ENCODE measurements around the gene PRODH2. TPM values are rescaled to one million over a fixed set of nuclear protein-coding genes. Genes with fewer than 3 reads are reported as not detected.

Gene PRODH2
- total RNA-seq, 1 donor from 2014 or later, result not detected

DNA sequence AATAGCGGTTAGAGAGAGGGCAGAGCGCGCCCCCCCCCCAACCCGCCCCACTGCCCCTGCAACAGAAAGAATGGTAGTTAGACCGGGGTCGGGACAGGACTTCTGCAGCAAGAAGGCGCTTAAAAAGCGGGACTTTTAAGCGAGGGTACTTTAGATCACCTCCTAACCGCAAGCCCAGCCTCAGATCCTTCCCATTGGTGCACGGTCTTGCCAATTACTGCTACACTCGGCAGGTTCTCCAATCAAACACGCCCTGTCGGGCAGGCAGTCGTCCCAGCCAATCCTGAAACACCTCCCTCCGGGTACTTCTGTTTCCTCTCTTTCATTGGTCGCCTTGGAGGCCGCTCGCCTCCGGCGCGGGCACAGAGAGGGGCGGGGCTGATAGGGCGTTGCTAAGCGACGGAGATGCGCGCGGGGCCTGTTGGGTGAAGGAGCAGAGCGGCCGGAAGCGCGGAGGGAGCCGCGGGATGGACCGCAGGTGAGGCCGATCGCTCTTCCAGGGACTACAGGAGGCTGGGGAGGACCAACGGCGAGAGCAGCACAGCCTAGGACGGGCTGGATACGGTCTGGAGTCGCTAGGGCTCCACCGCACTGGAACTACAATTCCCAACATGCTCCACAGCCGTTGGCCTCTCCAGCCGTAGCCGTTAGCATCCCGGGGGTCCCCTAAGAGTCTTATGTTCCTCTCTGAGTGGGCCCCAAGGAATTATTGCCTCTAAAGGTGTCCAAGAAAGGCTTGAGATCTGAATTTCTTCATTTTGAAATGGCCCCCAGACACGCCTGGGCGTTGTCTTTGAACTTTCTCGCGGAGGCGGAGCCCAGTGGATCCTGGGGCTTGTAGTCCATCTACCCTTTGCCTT lies 54.7 kb downstream of the PRODH2 start, which contains the start of gene PROSER3:
TSS of gene PROSER3 (plus strand) at position 428 of the 860 bp plus-strand sequence. CDS start at position 468, 40 bp downstream.
- DNase-seq (ENCODE audit: low read depth in 2 of 2), result peak; percentile 99 to 100

DNA sequence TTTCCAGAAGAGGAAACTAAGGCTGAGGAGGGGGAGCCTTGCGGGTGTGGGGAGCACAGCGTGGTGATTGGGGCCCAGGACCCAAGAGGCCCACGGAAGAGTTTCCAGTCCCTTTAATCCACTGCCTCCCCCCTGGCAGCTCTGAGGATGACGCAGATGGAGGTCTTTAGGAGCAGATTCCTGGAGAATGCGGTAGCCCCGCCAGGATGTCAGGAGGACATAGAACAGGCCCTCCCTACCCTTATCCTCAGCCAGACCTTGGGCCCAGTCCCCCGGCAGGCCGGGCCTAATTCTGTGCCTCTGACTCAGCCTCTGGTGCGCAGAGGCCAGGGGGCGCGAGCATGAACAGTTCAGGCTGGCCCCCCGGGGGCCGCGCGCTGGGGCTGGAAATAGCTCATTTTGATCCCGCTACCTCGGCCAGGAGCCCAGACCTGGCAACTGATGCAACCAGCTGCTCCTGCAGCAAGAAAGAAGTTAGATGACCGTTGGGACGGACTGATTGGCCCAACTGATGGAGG lies 55.4 kb downstream of the PRODH2 start:
- DNase-seq (ENCODE audit: low read depth in 2 of 2), result peak in 1 of 2 donors; percentile 67

DNA sequence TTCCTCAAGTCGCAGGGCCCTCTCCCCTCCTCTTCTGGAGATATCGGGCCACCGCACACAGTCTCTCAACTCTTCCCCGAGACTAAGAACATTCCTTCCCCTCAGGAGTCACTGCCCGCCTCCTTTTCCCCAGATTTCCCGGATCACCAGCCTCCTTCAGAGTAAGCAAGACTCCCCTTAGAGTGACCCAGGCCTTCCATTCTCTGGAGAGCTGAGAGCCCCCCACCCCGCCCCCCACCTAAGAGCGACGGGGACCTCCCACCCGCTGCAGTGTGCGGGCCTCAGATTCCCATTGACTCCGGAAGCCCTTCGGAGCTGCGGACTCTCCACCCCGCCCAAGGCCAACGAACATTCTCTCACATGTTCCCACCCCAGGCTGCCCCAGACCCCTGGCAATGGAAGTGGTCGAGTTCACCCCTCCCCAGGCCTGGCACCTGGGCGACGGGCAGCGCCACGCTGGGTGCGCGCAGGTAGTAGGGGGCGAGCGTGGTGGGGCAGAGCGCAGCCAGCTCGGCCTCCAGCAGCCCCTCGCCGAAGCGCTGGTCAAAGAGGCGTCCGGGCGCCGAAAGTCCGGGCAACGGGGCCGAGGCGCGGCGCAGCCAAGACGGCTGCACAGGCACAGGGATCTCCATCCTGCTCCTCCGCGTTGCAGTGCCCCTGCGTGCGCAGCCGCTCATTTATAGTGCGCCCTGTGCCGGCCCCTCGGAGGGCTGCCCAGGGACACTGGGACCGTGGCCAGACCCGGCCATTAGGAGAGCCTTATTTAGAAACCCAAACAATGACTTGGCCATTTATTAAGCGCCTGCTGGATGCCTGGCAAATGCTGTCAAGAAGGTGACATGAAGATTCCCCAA lies 56.0 kb downstream of the PRODH2 start, which contains the start of gene HSPB6:
TSS of gene HSPB6 (minus strand) at position 653 of the 854 bp plus-strand sequence. CDS start at position 632, 21 bp downstream.
- DNase-seq (ENCODE audit: low read depth in 2 of 2), result peak; percentile 31 to 37

DNA sequence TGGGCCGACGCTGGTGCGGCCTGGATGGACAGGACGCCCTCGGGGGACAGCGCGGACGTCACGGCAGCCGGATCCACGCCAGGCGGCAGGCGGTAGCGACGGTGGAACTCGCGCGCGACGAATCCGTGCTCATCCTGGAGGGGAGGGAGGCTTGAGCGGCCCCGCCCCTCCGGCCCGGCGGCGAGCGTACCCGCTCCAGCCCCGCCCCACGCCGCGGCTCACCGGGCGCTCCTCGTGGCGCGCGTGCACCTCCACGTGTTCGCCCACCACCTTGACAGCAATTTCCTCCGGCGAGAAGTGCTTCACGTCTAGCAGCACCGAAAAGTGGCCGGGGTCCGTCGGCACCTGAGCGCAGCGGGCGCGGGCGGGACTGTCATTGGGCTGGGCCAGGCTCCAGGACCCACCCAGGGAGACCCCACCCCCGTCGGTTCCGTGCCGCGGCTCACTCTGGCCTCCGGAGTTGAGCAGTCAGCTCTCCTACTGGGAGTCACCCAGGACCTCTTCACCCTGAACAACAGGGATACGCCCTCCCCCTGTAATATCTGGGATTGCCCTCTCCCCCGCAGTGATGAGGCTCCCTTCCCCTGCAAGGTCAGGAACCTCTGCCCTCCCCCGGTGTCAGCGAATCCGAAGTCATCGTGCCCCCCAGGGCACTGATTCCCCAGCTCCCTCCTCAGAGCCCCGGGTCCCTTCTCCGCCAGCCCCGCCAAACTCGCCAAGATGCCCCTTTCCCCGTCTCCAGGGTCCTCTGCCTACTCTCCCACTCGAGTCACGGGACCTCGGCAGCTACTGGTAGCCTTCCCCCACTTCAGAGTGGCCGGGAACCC lies 56.9 kb downstream of the PRODH2 start:
- peak in 1 of 2 donors; percentile 60 for DNase-seq (ENCODE audit: low read depth in 2 of 2)

DNA sequence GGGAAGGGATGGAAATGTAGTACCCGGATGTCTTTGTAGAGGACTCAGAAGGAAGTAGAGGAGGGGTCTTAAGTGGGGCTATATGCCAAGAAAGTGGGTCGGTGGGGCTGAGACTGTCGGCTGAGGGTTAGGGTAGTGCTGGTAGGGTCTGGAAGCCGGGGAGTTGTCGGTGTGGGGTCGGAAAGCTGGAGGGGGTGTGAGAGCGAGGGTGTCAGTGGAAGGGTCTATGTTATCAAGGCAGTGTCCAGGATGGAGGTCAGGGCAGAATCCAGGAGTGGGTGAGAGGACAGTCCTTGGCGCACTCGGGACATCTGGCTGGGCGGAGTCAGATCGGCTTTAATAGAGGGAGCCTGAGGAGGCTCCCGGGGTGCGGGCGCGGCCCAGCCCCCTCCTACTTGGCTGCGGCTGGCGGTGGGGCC lies 57.5 kb downstream of the PRODH2 start:
- no peak for DNase-seq (ENCODE audit: low read depth in 2 of 2)

DNA sequence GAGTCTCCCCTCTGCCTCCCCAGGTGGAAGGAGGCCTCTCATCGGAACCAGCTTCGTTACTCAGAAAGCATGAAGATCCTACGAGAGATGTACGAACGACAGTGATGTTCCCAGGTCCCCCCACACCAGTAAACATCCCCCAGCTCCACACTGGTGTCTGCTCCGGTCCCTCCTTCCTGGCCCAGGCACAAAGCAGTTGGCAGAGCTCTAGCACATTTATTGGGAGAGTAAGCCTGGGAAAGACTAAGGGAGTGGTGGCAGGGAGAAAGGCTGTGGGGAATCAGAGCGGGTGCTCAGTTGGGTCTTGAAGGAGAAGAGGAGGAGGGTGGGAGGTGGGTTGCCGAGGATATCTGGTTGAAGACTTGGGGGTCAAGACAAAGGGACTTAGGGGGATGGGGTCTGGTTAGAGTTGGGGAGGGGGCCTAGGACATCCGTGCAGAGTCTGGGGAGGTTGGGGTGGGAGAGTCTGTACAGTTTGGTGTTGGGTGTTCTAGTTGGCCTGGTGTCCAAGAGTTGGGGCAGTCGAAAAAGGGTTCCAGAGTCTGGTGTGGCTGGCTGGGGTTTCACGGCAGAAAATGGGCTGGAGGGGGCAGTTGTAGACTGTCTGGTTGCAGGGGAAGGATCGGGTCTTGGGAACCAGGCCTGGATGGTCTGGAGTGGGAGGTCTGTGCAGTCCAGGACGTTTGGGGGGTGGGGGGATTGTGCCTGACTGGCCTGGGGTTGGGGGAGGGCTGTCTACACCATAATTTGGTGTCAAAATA lies 58.1 kb downstream of the PRODH2 start:
- DNase-seq (ENCODE audit: low read depth in 2 of 2), result no peak

DNA sequence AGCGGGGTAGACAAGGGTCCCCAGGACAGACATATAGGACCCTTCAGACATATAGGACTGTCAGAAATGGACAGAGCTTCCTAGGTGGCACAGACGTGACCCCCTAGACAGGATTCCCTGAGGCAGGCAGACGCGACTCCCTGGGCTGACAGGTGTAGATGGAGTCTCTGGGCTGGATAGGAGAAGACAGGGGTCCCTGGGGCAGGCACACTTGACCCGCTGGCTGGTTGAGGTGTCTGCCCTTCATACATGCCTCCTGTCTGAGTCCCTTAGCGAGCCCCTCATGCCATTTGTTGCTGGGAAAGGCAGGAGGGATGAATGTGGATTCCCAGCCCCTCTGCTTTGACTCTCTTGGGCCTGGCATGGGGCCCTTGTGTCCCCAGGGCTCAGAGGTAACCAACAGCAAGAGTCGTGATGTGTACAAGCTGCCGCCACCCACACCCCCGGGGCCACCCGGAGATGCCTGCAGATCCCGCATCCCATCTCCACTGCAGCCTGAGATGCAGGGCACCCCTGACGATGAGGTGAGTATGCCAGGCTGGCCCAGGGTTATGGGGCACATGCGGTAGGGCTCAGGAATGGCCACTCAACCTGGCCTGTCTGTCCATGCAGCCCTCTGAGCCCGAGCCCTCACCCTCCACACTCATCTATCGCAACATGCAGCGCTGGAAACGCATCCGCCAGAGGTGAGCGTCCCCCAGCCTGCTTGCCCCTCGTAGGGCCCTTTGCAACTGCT lies 58.8 kb downstream of the PRODH2 start:
- no peak for DNase-seq (ENCODE audit: low read depth in 2 of 2)

DNA sequence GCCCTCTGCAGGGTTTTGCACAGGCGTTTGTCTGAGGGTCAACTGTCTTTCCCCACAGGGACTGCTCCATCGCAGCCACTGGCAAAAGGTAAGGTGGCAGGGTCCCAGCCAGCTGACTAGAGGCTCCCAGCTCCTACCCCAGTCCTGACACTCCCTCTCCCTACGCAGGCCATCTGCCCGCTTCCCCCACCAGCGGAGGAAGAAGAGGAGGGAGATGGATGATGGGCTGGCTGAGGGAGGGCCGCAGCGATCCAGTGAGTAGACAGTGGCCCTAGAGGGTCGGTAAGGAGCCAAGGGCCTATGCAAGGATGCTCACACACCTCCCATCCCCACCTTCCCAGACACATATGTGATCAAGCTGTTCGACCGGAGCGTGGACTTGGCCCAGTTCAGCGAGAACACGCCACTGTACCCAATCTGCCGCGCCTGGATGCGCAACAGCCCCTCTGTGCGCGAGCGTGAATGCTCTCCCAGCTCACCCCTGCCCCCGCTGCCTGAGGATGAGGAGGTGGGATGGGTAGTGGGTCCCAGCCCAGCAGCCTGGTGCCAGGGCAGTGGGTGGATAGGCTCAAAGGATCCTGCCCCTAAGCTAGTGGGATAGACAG lies 59.8 kb downstream of the PRODH2 start:
- DNase-seq (ENCODE audit: low read depth in 2 of 2), result no peak

DNA sequence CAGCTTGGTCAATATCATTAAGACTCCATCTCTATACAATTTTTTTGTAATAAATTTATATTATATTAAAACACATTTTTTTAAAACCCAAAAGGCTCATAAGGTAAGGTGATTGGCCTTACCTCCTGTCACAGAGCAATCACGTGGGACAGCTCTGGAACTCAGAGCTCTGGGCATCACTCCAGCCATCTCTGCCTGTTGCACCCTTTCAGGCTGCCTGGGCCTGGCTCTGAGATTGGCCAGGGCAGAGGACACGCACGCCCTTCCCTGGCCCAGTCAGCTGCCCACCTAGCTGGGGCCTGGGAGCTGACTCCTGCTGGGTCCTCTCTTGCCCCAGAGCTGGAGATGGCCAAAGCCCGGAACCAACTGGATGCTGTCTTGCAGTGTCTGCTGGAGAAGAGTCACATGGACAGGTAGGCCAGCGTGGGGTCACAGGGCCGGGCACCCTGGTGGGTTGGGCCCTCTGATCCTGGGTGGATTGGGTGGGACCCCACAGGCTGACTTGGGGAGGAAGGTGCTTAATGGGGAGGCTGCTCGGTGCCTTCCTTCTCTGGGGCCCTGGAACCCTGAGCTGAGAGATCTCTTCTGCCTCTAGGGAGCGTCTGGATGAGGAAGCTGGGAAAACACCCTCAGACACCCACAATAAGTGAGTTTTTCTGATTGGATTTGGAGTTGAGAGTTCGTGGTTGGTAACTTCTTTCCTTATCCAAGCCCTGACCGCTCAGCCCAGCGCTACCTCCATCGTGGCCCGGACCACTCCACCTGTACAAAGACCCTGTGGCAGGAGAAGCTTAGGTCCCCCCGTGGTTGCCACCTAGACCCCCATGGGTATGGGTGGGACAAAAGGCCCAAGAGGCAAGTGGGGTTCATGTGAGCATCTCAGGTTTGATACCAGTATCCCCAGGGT lies 60.6 kb downstream of the PRODH2 start:
- DNase-seq (ENCODE audit: low read depth in 2 of 2), result no peak

DNA sequence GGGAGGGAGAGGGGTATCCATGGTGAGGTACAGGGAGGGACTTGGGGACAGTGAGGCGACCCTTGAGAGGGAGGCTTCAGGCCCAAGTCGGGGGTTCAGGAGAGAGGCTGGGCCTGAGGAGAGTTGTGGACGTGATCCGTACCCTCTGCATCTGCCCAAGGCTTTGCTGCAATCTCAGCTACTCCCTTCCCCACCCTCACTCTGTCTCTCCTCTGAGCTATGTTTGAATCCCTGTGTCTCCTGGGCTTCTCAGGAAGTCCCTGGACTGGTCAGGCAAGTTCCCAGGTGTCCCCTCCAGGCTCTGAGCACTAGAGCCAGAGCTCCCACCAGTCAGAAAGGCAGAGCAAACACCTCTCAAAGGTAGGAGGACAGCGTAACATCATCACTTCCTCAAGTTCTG lies 62.5 kb downstream of the PRODH2 start:
- no peak for DNase-seq (ENCODE audit: low read depth in 2 of 2)

Other genes starting within 250 kb of the PRODH2 start
- not detected in 2 replicates for gene ATP4A, start 249.2 kb downstream of the PRODH2 start, total RNA-seq
- not detected in 2 replicates for gene PMIS2, start 226.7 kb downstream of the PRODH2 start, total RNA-seq
- gene HAUS5, start 200.1 kb downstream of the PRODH2 start, total RNA-seq, result 3.4 and 3.9 TPM in 2 replicates
- gene RBM42, start 183.8 kb downstream of the PRODH2 start, total RNA-seq, result 22.2 and 25.6 TPM in 2 replicates
- gene ETV2, start 171.1 kb downstream of the PRODH2 start, total RNA-seq, result 0.20 and 0.44 TPM in 2 replicates
- 287 and 398 TPM in 2 replicates for gene COX6B1, start 164.5 kb downstream of the PRODH2 start, total RNA-seq
- gene UPK1A, start 146.3 kb downstream of the PRODH2 start, total RNA-seq, result not detected in 2 replicates
- not detected in 2 replicates for gene ZBTB32, start 108.3 kb downstream of the PRODH2 start, total RNA-seq
- gene KMT2B, start 94.8 kb downstream of the PRODH2 start, total RNA-seq, result 3.1 and 4.0 TPM in 2 replicates
- gene IGFLR1, start 70.4 kb downstream of the PRODH2 start, total RNA-seq, result 0.20 and 1.1 TPM in 2 replicates
- 1.1 and 4.0 TPM in 2 replicates for gene U2AF1L4, start 67.4 kb downstream of the PRODH2 start, total RNA-seq
- 16.5 and 16.6 TPM in 2 replicates for gene PSENEN, start 67.2 kb downstream of the PRODH2 start, total RNA-seq
- 2.4 and 5.0 TPM in 2 replicates for gene LIN37, start 64.3 kb downstream of the PRODH2 start, total RNA-seq
- 0.20 and 0.22 TPM in 2 replicates for gene HSPB6, start 55.8 kb downstream of the PRODH2 start, total RNA-seq
- 1.3 and 1.4 TPM in 2 replicates for gene PROSER3, start 54.7 kb downstream of the PRODH2 start, total RNA-seq
- gene ARHGAP33, start 37.3 kb downstream of the PRODH2 start, total RNA-seq, result 0.44 and 1.2 TPM in 2 replicates
- not detected in 2 replicates for gene NPHS1, start 39.7 kb upstream of the PRODH2 start, total RNA-seq
- not detected in 2 replicates for gene KIRREL2, start 44.1 kb upstream of the PRODH2 start, total RNA-seq
- gene APLP1, start 55.7 kb upstream of the PRODH2 start, total RNA-seq, result 1.2 and 2.2 TPM in 2 replicates
- 1.3 and 3.8 TPM in 2 replicates for gene NFKBID, start 87.7 kb upstream of the PRODH2 start, total RNA-seq
- 0.22 and 0.40 TPM in 2 replicates for gene HCST, start 89.7 kb upstream of the PRODH2 start, total RNA-seq
- not detected in 2 replicates for gene TYROBP, start 95.5 kb upstream of the PRODH2 start, total RNA-seq
- gene LRFN3, start 123.5 kb upstream of the PRODH2 start, total RNA-seq, result 1.3 and 2.0 TPM in 2 replicates
- gene SDHAF1, start 182.3 kb upstream of the PRODH2 start, total RNA-seq, result 8.7 and 10.7 TPM in 2 replicates
- gene SYNE4, start 196.0 kb upstream of the PRODH2 start, total RNA-seq, result under 0.01 TPM in 1 of 2 replicates, not detected in the other
- 7.3 and 7.8 TPM in 2 replicates for gene ALKBH6, start 201.4 kb upstream of the PRODH2 start, total RNA-seq
- gene CLIP3, start 220.0 kb upstream of the PRODH2 start, total RNA-seq, result 2.6 and 2.8 TPM in 2 replicates
- 0.87 and 1.8 TPM in 2 replicates for gene THAP8, start 241.4 kb upstream of the PRODH2 start, total RNA-seq
- gene WDR62, start 242.1 kb upstream of the PRODH2 start, total RNA-seq, result 1.2 and 2.0 TPM in 2 replicates